ENCODE measurements around the gene RARG.
A peak's percentile ranks its signal among the peaks of the same experiment; 100 is the strongest.

Gene RARG

DNA sequence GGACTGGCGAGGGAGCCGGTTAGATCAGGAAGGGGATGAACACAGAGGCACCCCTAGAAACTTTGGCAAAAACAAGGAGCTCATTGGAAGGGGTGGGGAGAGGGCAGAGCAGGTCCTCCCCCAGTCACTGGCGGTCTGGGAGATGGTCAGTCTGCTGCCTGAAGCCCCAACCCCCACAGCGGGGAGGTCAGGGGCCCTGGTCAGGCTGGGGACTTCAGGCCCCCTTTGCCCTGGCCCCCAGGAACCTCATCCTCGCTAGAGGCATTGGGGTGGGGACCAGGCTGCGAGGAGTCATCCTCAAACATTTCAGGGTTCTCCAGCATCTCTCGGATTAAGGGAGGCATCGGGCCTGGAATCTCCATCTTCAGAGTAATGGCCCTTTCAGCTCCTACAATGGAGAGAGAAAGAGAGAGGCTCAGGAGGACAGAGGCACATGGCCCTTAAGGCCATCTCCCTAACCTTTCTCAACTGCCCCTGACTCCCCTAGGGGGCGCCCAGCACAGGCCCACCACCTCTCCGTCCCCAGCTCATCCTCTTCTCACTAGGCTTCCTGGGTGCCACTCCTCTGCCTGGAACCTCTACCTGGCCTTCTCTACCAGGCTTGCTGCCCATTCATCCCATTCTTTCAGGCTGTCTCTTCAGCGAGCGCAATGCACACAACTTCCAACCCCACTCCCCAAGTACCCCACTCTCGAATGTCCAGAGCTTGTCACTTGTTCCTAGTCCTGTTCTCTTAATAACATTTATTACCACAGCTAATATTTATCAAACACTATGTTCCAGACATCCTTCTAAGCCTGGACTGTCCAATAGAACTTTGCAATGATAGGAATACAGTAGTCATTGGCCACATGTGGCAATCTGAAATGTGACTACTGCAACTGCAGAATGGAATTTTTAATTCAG lies 20.3 kb downstream of the RARG start:
- H3K4me3 ChIP-seq (IDR thresholded peaks at IDR 0.05; ENCODE audit: insufficient read depth, low read depth, low read length): no peak overlapping the region
- H4K20me1 ChIP-seq (ENCODE audit: insufficient read depth): no peaks in the 10 kb centered on the region
- H3K79me2 ChIP-seq (ENCODE audit: insufficient read depth, low read depth): peaks cover 24% of the 10 kb centered on the region
- H3K4me2 ChIP-seq: no peak overlapping the region
- TF ChIP-seq, protein P1, sequence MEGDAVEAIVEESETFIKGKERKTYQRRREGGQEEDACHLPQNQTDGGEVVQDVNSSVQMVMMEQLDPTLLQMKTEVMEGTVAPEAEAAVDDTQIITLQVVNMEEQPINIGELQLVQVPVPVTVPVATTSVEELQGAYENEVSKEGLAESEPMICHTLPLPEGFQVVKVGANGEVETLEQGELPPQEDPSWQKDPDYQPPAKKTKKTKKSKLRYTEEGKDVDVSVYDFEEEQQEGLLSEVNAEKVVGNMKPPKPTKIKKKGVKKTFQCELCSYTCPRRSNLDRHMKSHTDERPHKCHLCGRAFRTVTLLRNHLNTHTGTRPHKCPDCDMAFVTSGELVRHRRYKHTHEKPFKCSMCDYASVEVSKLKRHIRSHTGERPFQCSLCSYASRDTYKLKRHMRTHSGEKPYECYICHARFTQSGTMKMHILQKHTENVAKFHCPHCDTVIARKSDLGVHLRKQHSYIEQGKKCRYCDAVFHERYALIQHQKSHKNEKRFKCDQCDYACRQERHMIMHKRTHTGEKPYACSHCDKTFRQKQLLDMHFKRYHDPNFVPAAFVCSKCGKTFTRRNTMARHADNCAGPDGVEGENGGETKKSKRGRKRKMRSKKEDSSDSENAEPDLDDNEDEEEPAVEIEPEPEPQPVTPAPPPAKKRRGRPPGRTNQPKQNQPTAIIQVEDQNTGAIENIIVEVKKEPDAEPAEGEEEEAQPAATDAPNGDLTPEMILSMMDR (conservative IDR thresholded peaks at IDR 0.05; ENCODE audit: low read depth, low read length): peak; percentile 78
- H3K9ac ChIP-seq: no peak overlapping the region
- H3K4me1 ChIP-seq (ENCODE audit: low read depth, poor library complexity, severe bottlenecking): peaks cover 64% of the 10 kb centered on the region
- H3K36me3 ChIP-seq (ENCODE audit: insufficient read depth): no peaks in the 10 kb centered on the region
- H3K27me3 ChIP-seq (ENCODE audit: insufficient read depth, low read depth): no peaks in the 10 kb centered on the region
- no peak overlapping the region for H3K27ac ChIP-seq
- H2AFZ ChIP-seq (ENCODE audit: low read depth): no peak overlapping the region

DNA sequence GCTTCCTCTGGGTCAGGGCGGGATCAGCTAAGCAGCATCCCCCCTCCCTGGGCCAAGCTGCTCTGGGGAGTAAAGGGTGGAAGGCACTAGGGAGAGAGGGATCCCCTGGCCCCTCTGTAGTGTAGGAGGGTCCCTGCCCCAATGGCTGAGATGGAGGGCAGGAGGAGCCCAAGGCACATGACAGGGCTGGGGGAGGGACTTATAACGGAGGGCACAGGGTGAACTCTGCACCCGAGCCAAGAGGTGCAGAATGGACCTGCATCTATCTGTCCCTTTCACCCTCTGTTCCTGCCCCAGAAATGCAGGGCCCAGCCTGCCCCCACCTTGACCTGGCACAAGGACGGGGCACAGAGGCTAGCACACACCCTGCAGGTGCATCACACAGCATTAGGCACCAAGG lies 21.2 kb downstream of the RARG start:
- Histone ChIP-seq H3K4me2 (peak overlapping the region; percentile 6; the same call in 1 of the 2 replicates), H3K27me3 (ENCODE audit: insufficient read depth, low read depth) (no peaks in the 10 kb centered on the region), H3K27ac (no peak overlapping the region), H3K36me3 (ENCODE audit: insufficient read depth) (no peaks in the 10 kb centered on the region), H2AFZ (ENCODE audit: low read depth) (no peak overlapping the region), H3K4me3 (IDR thresholded peaks at IDR 0.05; ENCODE audit: insufficient read depth, low read depth, low read length) (no peak overlapping the region), H3K9ac (no peak overlapping the region), H3K4me1 (ENCODE audit: low read depth, poor library complexity, severe bottlenecking) (peaks cover 64% of the 10 kb centered on the region), H4K20me1 (ENCODE audit: insufficient read depth) (no peaks in the 10 kb centered on the region), H3K79me2 (ENCODE audit: insufficient read depth, low read depth) (peaks cover 32% of the 10 kb centered on the region)
- TF ChIP-seq, protein P1 (conservative IDR thresholded peaks at IDR 0.05; ENCODE audit: low read depth, low read length): no peak

DNA sequence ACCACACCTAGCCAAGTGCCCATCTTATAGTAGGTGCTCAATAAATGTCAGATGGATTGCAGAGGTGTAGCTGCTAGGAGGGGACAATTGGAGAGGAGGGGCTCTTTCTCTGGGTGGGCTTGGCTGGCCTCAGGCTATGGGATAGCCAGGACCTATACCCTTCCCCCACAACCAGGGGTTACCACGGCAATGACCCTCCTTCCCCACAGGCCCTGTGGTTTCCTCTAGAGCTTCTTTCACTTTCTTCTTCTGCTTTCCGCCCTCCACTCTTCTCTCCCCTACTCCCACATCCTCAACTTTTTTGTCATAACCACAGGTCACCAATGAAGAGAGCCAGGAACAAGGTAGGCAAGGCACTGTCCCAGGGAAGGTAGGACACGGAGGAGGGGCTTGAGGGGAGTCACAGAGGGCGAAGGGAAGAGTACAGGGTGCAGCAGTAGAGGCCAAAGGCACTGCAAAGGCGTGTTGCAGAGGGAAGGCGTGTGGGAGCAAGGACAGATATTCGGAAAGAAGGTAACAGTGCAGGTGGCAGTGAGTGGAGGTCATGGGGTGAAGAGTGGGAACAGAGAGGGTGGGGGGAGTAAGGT lies 23.0 kb downstream of the RARG start:
- no peak overlapping the region for H3K4me3 ChIP-seq (IDR thresholded peaks at IDR 0.05; ENCODE audit: insufficient read depth, low read depth, low read length)
- H4K20me1 ChIP-seq (ENCODE audit: insufficient read depth): no peaks in the 10 kb centered on the region
- peaks cover 81% of the 10 kb centered on the region for H3K4me1 ChIP-seq (ENCODE audit: low read depth, poor library complexity, severe bottlenecking)
- H3K27ac ChIP-seq: peak overlapping the region; percentile 24; the same call in 1 of the 2 replicates
- no peak overlapping the region; the same call in 1 of the 2 replicates for H3K9ac ChIP-seq
- H3K4me2 ChIP-seq: peak overlapping the region; percentile 47
- H3K36me3 ChIP-seq (ENCODE audit: insufficient read depth): peaks cover 14% of the 10 kb centered on the region; the same call in 1 of the 2 replicates
- no peaks in the 10 kb centered on the region for H3K27me3 ChIP-seq (ENCODE audit: insufficient read depth, low read depth)
- H3K79me2 ChIP-seq (ENCODE audit: insufficient read depth, low read depth): peaks cover 51% of the 10 kb centered on the region
- no peak overlapping the region for H2AFZ ChIP-seq (ENCODE audit: low read depth)
- TF ChIP-seq, protein P1 (conservative IDR thresholded peaks at IDR 0.05; ENCODE audit: low read depth, low read length): no peak

DNA sequence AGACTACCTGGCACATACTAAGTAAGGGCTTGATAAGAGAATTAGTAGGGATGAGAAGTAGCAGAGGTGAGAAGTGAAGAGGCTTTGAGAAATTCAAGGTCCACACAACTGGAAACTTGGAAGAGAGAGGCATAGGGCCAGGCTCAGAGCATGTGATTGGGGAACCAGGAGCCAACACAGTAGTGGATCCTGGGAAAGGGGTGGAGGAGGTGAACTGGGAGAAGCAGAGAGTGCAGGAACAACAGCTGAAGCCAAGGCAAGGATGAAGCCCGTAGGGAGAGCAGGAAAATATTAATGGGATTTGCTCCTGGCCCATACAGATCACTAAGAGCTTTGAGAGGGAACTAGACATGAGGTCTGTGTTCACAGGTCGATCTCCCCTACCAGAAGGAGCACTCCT lies 23.6 kb downstream of the RARG start:
- Histone ChIP-seq H3K4me3 (IDR thresholded peaks at IDR 0.05; ENCODE audit: insufficient read depth, low read depth, low read length) (no peak overlapping the region), H3K36me3 (ENCODE audit: insufficient read depth) (peaks cover 20% of the 10 kb centered on the region; the same call in 1 of the 2 replicates), H3K4me2 (peak overlapping the region; percentile 47), H3K9ac (no peak overlapping the region; the same call in 1 of the 2 replicates), H4K20me1 (ENCODE audit: insufficient read depth) (no peaks in the 10 kb centered on the region), H3K4me1 (ENCODE audit: low read depth, poor library complexity, severe bottlenecking) (peaks cover 81% of the 10 kb centered on the region), H3K27me3 (ENCODE audit: insufficient read depth, low read depth) (no peaks in the 10 kb centered on the region), H3K27ac (peak overlapping the region; percentile 24; the same call in 1 of the 2 replicates), H2AFZ (ENCODE audit: low read depth) (no peak overlapping the region), H3K79me2 (ENCODE audit: insufficient read depth, low read depth) (peaks cover 57% of the 10 kb centered on the region)
- TF ChIP-seq, protein P1 (conservative IDR thresholded peaks at IDR 0.05; ENCODE audit: low read depth, low read length): no peak
